ENCODE data around the gene PATJ. TPM values are rescaled to one million over a fixed set of nuclear protein-coding genes. Genes with fewer than 3 reads are reported as not detected.
"Not testable (repeated sequence)": the region's sequence is repeated elsewhere in the genome, so short reads cannot be mapped to it uniquely, and the experiment has no call there.

The PATJ gene
- total RNA-seq, 1 experiment from 2014 or later: 28.7 TPM

GRCh38 chr1:62181532-62181931, 439.3 kb downstream of the PATJ start:
- Histone ChIP-seq H3K27ac (ENCODE audit: low read length) (no peak overlapping the region), H3K9ac (ENCODE audit: low read length) (no peak overlapping the region), H4K20me1 (ENCODE audit: low read length) (no peaks in the 10 kb centered on the region), H3K9me2 (replicated peaks; ENCODE audit: low read length) (no peaks in the 10 kb centered on the region), H2AFZ (ENCODE audit: low read length) (no peak overlapping the region), H3K27me3 (ENCODE audit: low read length) (no peaks in the 10 kb centered on the region), H3K9me3 (ENCODE audit: low read length) (no peaks in the 10 kb centered on the region), H3K4me3 (ENCODE audit: low read length) (no peak overlapping the region), H3K36me3 (ENCODE audit: low read depth, low read length) (no peaks in the 10 kb centered on the region), H3K4me1 (ENCODE audit: insufficient read depth, low read length) (peaks cover 10% of the 10 kb centered on the region; the same call in 1 of the 2 replicates), H3K4me2 (ENCODE audit: low read length) (no peak overlapping the region), H3K79me2 (ENCODE audit: low read length) (no peaks in the 10 kb centered on the region), H3F3A (ENCODE audit: low read length, unreplicated experiment) (no peaks in the 10 kb centered on the region)
- TF ChIP-seq EZH2 (IDR thresholded peaks at IDR 0.05; ENCODE audit: low read length, unreplicated experiment) (no peak), CTCF (conservative IDR thresholded peaks at IDR 0.05; ENCODE audit: low read depth, low read length) (no peak), EZH2phosphoT487 (IDR thresholded peaks at IDR 0.05; ENCODE audit: borderline replicate concordance, low read length) (no peak)
- no TSS peak for BruUV-seq (replicated peaks)
- intact Hi-C loops (cut with micrococcal nuclease): no loop called here
- CTCF ChIA-PET: no interaction called here
- no peak for DNase-seq
- POLR2A ChIA-PET (ENCODE audit: unreplicated experiment): no interaction called here
- ATAC-seq: no peak

- CTCF ChIA-PET: not testable (repeated sequence)
These were observed 439.9 kb downstream of the PATJ start for GRCh38 chr1:62182157-62182556.

GRCh38 chr1:62183164-62184020, 441.1 kb downstream of the PATJ start:
- H3K27me3 ChIP-seq (ENCODE audit: low read length); intact Hi-C loops (cut with micrococcal nuclease); H3K4me1 ChIP-seq (ENCODE audit: insufficient read depth, low read length); H3K36me3 ChIP-seq (ENCODE audit: low read depth, low read length); H3F3A ChIP-seq (ENCODE audit: low read length, unreplicated experiment); BruUV-seq (replicated peaks); CTCF ChIA-PET; H3K4me2 ChIP-seq (ENCODE audit: low read length); H3K79me2 ChIP-seq (ENCODE audit: low read length); H3K9me3 ChIP-seq (ENCODE audit: low read length); H4K20me1 ChIP-seq (ENCODE audit: low read length); H3K4me3 ChIP-seq (ENCODE audit: low read length); H3K9ac ChIP-seq (ENCODE audit: low read length); H3K27ac ChIP-seq (ENCODE audit: low read length); H3K9me2 ChIP-seq (replicated peaks; ENCODE audit: low read length); H2AFZ ChIP-seq (ENCODE audit: low read length); DNase-seq; ATAC-seq: not testable (repeated sequence)
- POLR2A ChIA-PET (ENCODE audit: unreplicated experiment): interaction anchor here (0.6 kb wide), 1 partner anchor 38 kb away, joined by 11 read pairs; no protein-coding TSS in a partner anchor

More at GRCh38 chr1:62182157-62182556, 439.9 kb downstream of the PATJ start:
- BruUV-seq (replicated peaks); H3F3A ChIP-seq (ENCODE audit: low read length, unreplicated experiment); H3K36me3 ChIP-seq (ENCODE audit: low read depth, low read length); H2AFZ ChIP-seq (ENCODE audit: low read length); H3K27me3 ChIP-seq (ENCODE audit: low read length); H3K9me2 ChIP-seq (replicated peaks; ENCODE audit: low read length); H3K4me1 ChIP-seq (ENCODE audit: insufficient read depth, low read length); ATAC-seq; H3K27ac ChIP-seq (ENCODE audit: low read length); H4K20me1 ChIP-seq (ENCODE audit: low read length); H3K4me3 ChIP-seq (ENCODE audit: low read length); POLR2A ChIA-PET (ENCODE audit: unreplicated experiment); H3K79me2 ChIP-seq (ENCODE audit: low read length); DNase-seq; H3K9ac ChIP-seq (ENCODE audit: low read length); intact Hi-C loops (cut with micrococcal nuclease); H3K9me3 ChIP-seq (ENCODE audit: low read length); H3K4me2 ChIP-seq (ENCODE audit: low read length): not testable (repeated sequence)
